GM12865 (cell line): ENCODE measurements around the gene AGPAT4.

Experiments used
- DNase-seq: peaks from one replicate; pipeline ENCODE4 v3.0.0; 2010; ENCODE audit warnings: low read depth
- H3K4me3 ChIP-seq: 2 replicates; pipeline ENCODE4 v1.5.1; 2011; ENCODE audit warnings: mild to moderate bottlenecking, low read depth, low read length, control low read depth
- TF ChIP-seq, protein P1 (sequence below): IDR thresholded peaks from 2 replicates; pipeline ENCODE4 v1.5.1; 2011; ENCODE audit warnings: low read length, control low read depth, low read depth, inconsistent platforms; ENCODE audit not compliant: insufficient read depth; ENCODE audit errors: missing control alignments

The AGPAT4 gene

DNA sequence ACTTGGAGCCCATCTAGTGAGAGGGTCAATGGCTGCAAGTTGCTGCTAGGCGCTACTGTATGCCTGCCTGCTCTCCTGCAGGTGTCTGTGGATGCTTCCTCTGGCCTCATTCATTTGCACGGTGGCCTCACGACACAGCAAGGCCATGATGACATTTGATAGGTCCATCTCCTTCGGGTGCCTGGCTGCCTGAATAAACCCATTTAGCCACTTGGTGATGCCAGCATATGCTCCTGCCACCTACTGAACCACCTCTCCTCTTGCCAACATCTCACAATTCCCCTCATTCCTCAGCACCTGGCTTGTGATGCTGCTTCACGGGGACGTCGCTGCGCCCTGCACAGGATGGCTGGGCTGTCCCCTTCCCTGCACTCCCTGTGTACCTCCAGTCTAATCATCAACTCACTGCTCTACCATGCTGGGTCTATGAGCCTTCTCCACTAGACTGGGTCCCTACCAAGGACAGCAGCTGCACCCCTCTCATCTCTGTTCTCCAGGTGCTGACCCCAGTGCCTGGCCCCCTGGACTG, 51.1 kb downstream of the AGPAT4 start:
- no peak for DNase-seq
- no peak overlapping the region for H3K4me3 ChIP-seq
- TF ChIP-seq, protein P1, sequence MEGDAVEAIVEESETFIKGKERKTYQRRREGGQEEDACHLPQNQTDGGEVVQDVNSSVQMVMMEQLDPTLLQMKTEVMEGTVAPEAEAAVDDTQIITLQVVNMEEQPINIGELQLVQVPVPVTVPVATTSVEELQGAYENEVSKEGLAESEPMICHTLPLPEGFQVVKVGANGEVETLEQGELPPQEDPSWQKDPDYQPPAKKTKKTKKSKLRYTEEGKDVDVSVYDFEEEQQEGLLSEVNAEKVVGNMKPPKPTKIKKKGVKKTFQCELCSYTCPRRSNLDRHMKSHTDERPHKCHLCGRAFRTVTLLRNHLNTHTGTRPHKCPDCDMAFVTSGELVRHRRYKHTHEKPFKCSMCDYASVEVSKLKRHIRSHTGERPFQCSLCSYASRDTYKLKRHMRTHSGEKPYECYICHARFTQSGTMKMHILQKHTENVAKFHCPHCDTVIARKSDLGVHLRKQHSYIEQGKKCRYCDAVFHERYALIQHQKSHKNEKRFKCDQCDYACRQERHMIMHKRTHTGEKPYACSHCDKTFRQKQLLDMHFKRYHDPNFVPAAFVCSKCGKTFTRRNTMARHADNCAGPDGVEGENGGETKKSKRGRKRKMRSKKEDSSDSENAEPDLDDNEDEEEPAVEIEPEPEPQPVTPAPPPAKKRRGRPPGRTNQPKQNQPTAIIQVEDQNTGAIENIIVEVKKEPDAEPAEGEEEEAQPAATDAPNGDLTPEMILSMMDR, result no peak

DNA sequence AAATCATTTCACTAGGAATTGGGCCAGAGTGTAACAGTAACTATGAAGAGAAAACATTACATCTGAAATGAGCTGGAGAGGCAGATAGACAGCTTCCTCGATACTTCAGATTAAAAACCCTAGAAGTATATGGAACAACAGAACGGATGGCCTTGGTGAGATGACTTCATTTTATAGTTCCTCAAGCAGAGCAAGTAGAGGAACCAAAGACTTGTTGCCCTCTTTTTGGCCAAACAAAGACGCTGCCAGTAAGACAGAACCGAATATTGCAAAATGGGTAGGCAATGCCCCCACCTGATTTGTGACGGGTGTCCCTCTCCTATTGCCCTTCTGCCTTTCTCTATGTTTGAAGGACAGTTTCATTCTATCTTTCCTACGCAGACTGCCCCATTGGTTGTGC, 53.5 kb downstream of the AGPAT4 start:
- TF ChIP-seq, protein P1, result no peak
- DNase-seq, result no peak
- no peak overlapping the region for H3K4me3 ChIP-seq

GRCh38 chr6:161219680-161220079, 54.2 kb downstream of the AGPAT4 start:
- no peak overlapping the region for H3K4me3 ChIP-seq
- TF ChIP-seq, protein P1, result no peak
- DNase-seq, result no peak

- TF ChIP-seq, protein P1, result no peak
Measured at GRCh38 chr6:161218222-161218621, 55.6 kb downstream of the AGPAT4 start.

DNA sequence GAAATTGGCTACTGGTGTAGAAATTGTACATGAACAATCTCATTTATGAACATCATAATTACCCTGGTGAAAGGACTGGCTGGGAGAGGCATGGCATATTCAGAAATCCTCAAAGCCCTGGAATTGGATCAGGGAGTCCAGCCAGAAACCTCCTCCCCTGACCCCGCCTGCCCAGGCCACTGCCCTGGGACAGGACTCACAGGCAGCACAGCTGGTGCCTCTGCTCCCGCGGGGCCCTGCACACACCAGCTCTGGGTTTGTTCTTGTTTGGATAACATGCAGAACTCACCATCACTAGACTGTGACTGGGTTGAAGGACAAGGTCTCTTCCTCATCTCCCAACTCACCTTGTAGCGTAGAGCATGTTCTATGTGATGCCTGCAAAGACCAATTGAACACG, 56.2 kb downstream of the AGPAT4 start:
- no peak for DNase-seq
- H3K4me3 ChIP-seq, result no peak overlapping the region
- TF ChIP-seq, protein P1, result no peak

More at GRCh38 chr6:161218222-161218621, 55.6 kb downstream of the AGPAT4 start:
- DNase-seq, result no peak
- H3K4me3 ChIP-seq, result no peak overlapping the region

- H3K4me3 ChIP-seq, result no peak overlapping the region
- TF ChIP-seq, protein P1, result no peak
- no peak for DNase-seq
Measured at GRCh38 chr6:161216616-161217205, 57.1 kb downstream of the AGPAT4 start.

DNA sequence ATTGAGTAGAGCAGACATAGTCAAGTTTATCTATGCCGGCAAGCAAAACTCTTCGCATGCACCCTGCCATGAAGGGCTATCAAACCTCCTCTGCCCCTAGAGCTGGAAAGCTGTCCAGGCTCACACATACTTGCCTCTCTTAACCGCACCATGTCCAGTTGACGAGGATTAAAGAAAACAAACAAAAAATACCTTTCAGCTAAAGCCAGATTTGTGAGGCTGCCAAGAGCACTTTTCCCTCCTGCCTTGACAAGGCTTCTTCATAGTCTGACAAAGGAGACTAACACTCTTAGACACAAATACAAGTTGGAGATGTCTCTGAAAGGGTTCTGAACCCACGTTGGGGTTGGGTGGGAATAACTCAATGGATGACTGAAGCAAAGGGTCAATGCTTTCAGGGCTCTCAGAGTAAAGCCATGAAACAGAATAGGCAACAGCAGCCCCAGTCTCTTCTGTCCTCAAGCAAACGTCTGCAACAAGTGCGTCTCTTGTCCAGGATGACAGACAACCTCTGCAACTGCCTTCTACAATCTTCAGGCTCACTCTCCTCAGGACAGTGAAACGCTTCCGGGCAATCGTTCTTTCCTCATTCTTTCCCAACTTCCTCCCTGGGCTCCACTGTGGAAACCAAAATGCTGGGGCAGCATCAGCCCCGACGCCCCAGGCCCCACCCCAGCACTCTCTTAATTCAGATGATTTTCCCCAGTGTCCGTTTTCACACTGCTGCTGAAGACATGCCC, 57.8 kb downstream of the AGPAT4 start:
- DNase-seq, result no peak
- H3K4me3 ChIP-seq, result no peak overlapping the region
- TF ChIP-seq, protein P1, result no peak
